Upper lobe of left lung (tissue), 6 donors: ENCODE measurements around the gene UNC13B. TPM values are rescaled to one million over a fixed set of nuclear protein-coding genes. Genes with fewer than 3 reads are reported as not detected.
A peak's percentile ranks its signal among the peaks of the same experiment; 100 is the strongest.
"Not testable (repeated sequence)": the region's sequence is repeated elsewhere in the genome, so short reads cannot be mapped to it uniquely, and the experiment has no call there.

Source experiments
- ATAC-seq, 2 donors: fragments of 200-7000 bp; cut with Tn5 transposase; one replicate each; pipeline ENCODE4 v1.9.1; 2022; ENCODE audit warnings: mild to moderate bottlenecking in 2 of 2, moderate library complexity in 2 of 2; ENCODE audit not compliant: low FRiP score in 2 of 2
- DNase-seq, 2 donors: peaks; one replicate each; pipeline ENCODE4 v3.0.0-alpha.2; 2019 to 2020
- H3K27ac ChIP-seq, 4 donors: fragments of 200-600 bp; sonication (generic); one replicate each; pipeline ENCODE4 v1.5.1; 2016 to 2019
- H3K27me3 ChIP-seq, 4 donors: fragments of 200-600 bp; sonication (generic); one replicate each; pipeline ENCODE4 v1.5.1; 2017 to 2019
- H3K36me3 ChIP-seq, 4 donors: fragments of 200-600 bp; sonication (generic); one replicate each; pipeline ENCODE4 v1.5.1; 2016 to 2019
- H3K4me1 ChIP-seq, 4 donors: fragments of 200-600 bp; sonication (generic); one replicate each; pipeline ENCODE4 v1.5.1; 2018 to 2019
- H3K4me3 ChIP-seq, 4 donors: fragments of 200-600 bp; sonication (generic); one replicate each; pipeline ENCODE4 v1.5.1; 2017 to 2019; ENCODE audit warnings: mild to moderate bottlenecking in 2 of 4, moderate library complexity in 1 of 4
- H3K9me3 ChIP-seq, 4 donors: fragments of 200-600 bp; sonication (generic); one replicate each; pipeline ENCODE4 v1.5.1; 2018 to 2019
- EP300 ChIP-seq, 4 donors: sonication (generic); formaldehyde crosslinking; IDR thresholded peaks; one replicate each; pipeline ENCODE4 v1.5.1; 2017; ENCODE audit warnings: antibody characterized with exemption in 4 of 4, control low read depth in 2 of 4
- POLR2A ChIP-seq, 4 donors: fragments of 450-650 bp; IDR thresholded peaks; one replicate each; pipeline ENCODE4 v1.5.1; 2016 to 2017; ENCODE audit warnings: antibody characterized with exemption in 4 of 4, mild to moderate bottlenecking in 2 of 4
- POLR2AphosphoS5 ChIP-seq, 2 donors: sonication (generic); formaldehyde crosslinking; IDR thresholded peaks; one replicate each; pipeline ENCODE4 v1.5.1; 2017; ENCODE audit warnings: antibody characterized with exemption in 2 of 2
- WGBS, 2 donors: methylation state at CpG; one replicate each; pipeline ENCODE4 v1.1.5; 2017 to 2018; 5-methylcytosine and 5-hydroxymethylcytosine counted together
- total RNA-seq, 6 donors: library from RNA; depleted of rRNA in 4 of 6; stranded (reverse); fragments of >200 nt in 4 of 6; gene quantifications; one replicate each; pipeline versions ENCODE4 v1.1.0 to v1.2.1, GENCODE V29; 2016 to 2021
- TF ChIP-seq, protein P1 (sequence below), 6 experiments: fragments of 450-650 bp in 4 of 6; fragments of 200-600 bp in 2 of 6; sonication (generic) in 2 of 6; IDR thresholded peaks; one replicate each; pipeline ENCODE4 v1.5.1; 2016 to 2019; ENCODE audit warnings: antibody characterized with exemption in 6 of 6
- donor health status: DM: no; HTN: no; CAD: no; lungs with moderate emphysema.
- donor health status: DM: no; HTN: yes; CAD: no; lungs with severe emphysema.

The UNC13B gene
- total RNA-seq, 6 donors from 2014 or later, result 68.3 to 300 (median 151) TPM

DNA sequence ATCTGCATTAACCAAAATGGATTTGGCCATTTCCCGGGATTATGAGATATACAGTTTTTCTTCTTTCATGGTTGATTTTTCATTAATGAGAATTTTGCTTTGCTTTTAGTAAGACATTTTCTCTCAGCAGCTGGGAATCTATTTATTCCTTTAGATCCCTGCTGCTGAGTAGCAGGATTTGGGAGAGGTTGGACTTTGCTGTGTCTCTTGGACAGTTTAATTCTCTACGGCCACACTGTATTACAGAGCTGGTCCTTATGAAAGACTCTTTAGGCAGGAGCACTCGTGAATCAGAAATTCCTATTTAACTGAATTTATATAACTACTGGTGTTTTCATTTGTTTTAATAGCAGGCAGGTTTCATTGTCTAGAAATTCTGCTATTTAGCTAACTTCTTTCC, 1.6 kb downstream of the UNC13B start:
- Histone ChIP-seq H3K27ac (peak overlapping the region in 2 of 4 donors; percentile 92 to 95), H3K4me1 (peaks cover 8 to 30% (median 15%) of the 10 kb centered on the region in 4 donors), H3K4me3 (peak overlapping the region in 3 of 4 donors; percentile 75 to 87 (median 78)), H3K36me3 (peaks cover 0 to 2% (median 0%) of the 10 kb centered on the region in 4 donors), H3K27me3 (no peaks in the 10 kb centered on the region), H3K9me3 (no peaks in the 10 kb centered on the region)
- 59 to 74% methylated on average over 3 of the region's 3 CpGs for WGBS, 2 donors
- ATAC-seq (no peak), DNase-seq (no peak)
- no peak for TF ChIP-seq POLR2A (IDR thresholded peaks at IDR 0.05)
- no peak for TF ChIP-seq POLR2AphosphoS5 (IDR thresholded peaks at IDR 0.05)
- TF ChIP-seq, protein P1, sequence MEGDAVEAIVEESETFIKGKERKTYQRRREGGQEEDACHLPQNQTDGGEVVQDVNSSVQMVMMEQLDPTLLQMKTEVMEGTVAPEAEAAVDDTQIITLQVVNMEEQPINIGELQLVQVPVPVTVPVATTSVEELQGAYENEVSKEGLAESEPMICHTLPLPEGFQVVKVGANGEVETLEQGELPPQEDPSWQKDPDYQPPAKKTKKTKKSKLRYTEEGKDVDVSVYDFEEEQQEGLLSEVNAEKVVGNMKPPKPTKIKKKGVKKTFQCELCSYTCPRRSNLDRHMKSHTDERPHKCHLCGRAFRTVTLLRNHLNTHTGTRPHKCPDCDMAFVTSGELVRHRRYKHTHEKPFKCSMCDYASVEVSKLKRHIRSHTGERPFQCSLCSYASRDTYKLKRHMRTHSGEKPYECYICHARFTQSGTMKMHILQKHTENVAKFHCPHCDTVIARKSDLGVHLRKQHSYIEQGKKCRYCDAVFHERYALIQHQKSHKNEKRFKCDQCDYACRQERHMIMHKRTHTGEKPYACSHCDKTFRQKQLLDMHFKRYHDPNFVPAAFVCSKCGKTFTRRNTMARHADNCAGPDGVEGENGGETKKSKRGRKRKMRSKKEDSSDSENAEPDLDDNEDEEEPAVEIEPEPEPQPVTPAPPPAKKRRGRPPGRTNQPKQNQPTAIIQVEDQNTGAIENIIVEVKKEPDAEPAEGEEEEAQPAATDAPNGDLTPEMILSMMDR (IDR thresholded peaks at IDR 0.05), result no peak
- no peak for TF ChIP-seq EP300 (IDR thresholded peaks at IDR 0.05)

DNA sequence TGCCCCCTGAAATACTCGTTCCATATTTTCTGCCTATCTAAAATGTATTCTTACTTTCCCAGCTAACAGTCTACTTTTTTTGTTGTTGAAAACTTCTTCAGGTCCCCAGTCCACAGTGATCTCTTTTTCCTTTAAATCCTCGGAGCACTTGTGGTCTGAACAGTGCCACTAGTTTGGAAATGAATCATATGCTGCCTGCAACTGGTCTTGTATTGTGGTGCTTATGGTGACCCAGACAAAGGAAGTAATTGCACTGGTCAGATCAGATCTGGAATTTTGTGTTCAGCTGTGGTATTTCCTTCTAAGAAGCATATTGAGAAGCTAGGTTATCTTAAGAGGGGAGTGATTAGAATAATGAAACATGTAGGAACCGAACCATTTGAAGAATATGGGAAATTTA, 2.9 kb downstream of the UNC13B start:
- TF ChIP-seq POLR2AphosphoS5 (IDR thresholded peaks at IDR 0.05) (no peak), POLR2A (IDR thresholded peaks at IDR 0.05) (peak in 1 of 4 donors; percentile 14)
- Histone ChIP-seq H3K9me3 (no peaks in the 10 kb centered on the region), H3K4me1 (peaks cover 8 to 36% (median 17%) of the 10 kb centered on the region in 4 donors), H3K4me3 (peak overlapping the region in 1 of 4 donors; percentile 78), H3K27me3 (no peaks in the 10 kb centered on the region), H3K27ac (peak overlapping the region in 2 of 4 donors; percentile 50 to 95), H3K36me3 (peaks cover 0 to 11% (median 0%) of the 10 kb centered on the region in 4 donors)
- DNase-seq (no peak), ATAC-seq (no peak)
- WGBS, 2 donors, result 35 to 39% methylated on average over 3 of the region's 3 CpGs

DNA sequence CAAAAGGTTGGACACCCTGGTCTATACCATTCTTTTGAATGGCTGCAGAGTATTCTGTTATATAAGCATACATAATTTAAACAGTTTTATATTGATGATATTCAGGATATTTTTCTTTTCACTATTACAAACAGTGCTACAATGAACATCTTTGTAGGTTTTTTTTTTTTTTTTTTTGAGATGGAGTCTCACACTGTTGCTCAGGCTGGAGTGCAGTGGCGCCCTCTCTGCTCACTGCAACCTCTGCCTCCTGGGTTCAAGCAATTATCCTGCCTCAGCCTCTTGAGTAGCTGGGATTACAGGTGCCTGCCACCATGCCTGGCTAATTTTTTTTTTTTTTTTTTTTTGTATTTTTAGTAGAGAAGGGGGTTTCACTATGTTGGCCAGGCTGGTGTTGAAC, 5.6 kb downstream of the UNC13B start:
- not testable (repeated sequence) for H3K27me3 ChIP-seq, DNase-seq, ATAC-seq, H3K27ac ChIP-seq, H3K9me3 ChIP-seq, H3K4me3 ChIP-seq
- H3K4me1 ChIP-seq, result peaks cover 11 to 30% (median 17%) of the 10 kb centered on the region in 4 donors
- WGBS, 2 donors, result 94% methylated on average over 1 of the region's 1 CpG
- H3K36me3 ChIP-seq, result peaks cover 0 to 11% (median 0%) of the 10 kb centered on the region in 4 donors

DNA sequence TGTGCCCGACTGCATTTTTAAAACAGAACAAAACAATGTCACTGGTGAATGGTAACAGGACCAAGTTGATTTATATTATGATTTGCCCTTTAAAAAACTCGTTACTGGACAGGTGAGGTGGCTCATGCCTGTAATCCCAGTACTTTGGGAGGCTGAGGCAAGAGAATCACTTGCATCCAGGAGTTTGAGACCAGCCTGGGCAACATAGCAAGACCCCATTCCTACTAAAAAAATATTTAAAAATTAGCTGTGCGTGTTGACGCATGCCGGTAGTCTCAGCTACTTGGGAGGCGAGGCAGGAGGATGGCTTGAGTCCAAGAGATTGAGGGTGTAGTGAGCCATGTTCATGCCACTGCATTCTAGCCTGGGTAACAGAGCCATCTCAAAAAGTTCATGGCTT, 7.2 kb downstream of the UNC13B start:
- no peak overlapping the region for H3K4me3 ChIP-seq
- DNase-seq (no peak), ATAC-seq (no peak)
- no peaks in the 10 kb centered on the region for H3K9me3 ChIP-seq
- no peaks in the 10 kb centered on the region for H3K27me3 ChIP-seq
- no peak overlapping the region for H3K27ac ChIP-seq
- 84 to 89% methylated on average over 6 of the region's 6 CpGs for WGBS, 2 donors
- H3K4me1 ChIP-seq, result peaks cover 11 to 24% (median 13%) of the 10 kb centered on the region in 4 donors
- TF ChIP-seq EP300 (IDR thresholded peaks at IDR 0.05) (no peak), POLR2A (IDR thresholded peaks at IDR 0.05) (no peak), POLR2AphosphoS5 (IDR thresholded peaks at IDR 0.05) (no peak)
- TF ChIP-seq, protein P1 (IDR thresholded peaks at IDR 0.05), result no peak
- peaks cover 0 to 11% (median 0%) of the 10 kb centered on the region in 4 donors for H3K36me3 ChIP-seq

DNA sequence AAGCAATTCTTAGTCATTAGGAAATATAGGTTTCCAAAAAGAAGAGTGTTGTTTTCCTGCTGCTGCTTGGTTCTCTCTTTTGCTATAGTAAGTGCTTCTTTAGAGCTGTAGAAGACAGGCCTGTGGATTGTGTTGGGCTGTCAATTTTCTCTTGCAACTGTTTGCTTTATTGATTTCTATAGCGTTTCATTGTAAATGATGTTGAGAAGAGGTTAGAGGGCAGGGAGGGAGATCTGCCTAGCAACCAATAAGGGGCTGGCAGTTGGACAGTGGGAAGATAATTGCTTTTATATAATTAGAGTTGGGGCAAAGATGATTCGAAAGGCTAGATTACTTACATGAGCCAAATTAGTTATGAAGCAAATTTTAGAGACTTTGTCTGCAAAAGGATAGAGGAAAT, 11.1 kb downstream of the UNC13B start:
- WGBS, 2 donors, result 52 to 62% methylated on average over 2 of the region's 2 CpGs
- no peaks in the 10 kb centered on the region for H3K27me3 ChIP-seq
- H3K4me3 ChIP-seq, result no peak overlapping the region
- TF ChIP-seq, protein P1 (IDR thresholded peaks at IDR 0.05), result no peak
- TF ChIP-seq EP300 (IDR thresholded peaks at IDR 0.05), result no peak
- no peak for TF ChIP-seq POLR2AphosphoS5 (IDR thresholded peaks at IDR 0.05)
- no peak for TF ChIP-seq POLR2A (IDR thresholded peaks at IDR 0.05)
- no peak overlapping the region for H3K27ac ChIP-seq
- no peak for ATAC-seq
- H3K36me3 ChIP-seq, result peaks cover 0 to 11% (median 0%) of the 10 kb centered on the region in 4 donors
- H3K9me3 ChIP-seq, result no peaks in the 10 kb centered on the region
- DNase-seq, result no peak
- H3K4me1 ChIP-seq, result peaks cover 4 to 14% (median 7%) of the 10 kb centered on the region in 4 donors

DNA sequence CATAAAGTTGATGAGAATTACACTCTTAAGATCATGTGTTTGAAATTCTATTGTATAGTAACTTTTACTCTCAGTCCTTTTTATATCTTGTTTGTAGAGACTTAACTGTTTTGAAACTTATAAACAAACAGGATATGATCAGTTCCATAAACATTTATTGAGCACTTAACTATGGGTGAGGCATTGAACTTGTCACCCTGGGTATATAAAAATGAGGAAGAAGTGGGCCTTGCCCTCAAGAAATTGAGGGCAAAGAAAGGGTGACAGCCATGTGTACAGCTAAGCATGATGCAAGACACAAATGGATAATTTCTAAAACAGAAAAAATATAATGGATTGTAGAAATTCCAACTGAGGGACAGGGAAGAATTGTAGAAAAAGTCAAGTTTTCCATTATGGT, 15.7 kb downstream of the UNC13B start:
- ATAC-seq (no peak), DNase-seq (no peak)

More for the DNA sequence above, 15.7 kb downstream of the UNC13B start:
- Histone ChIP-seq H3K36me3 (no peaks in the 10 kb centered on the region), H3K27me3 (no peaks in the 10 kb centered on the region), H3K27ac (no peak overlapping the region), H3K4me1 (peaks cover 4 to 21% (median 10%) of the 10 kb centered on the region in 4 donors), H3K9me3 (no peaks in the 10 kb centered on the region), H3K4me3 (no peak overlapping the region)
- TF ChIP-seq, protein P1 (IDR thresholded peaks at IDR 0.05), result no peak
- no peak for TF ChIP-seq POLR2A (IDR thresholded peaks at IDR 0.05)
- TF ChIP-seq POLR2AphosphoS5 (IDR thresholded peaks at IDR 0.05), result no peak
- no peak for TF ChIP-seq EP300 (IDR thresholded peaks at IDR 0.05)
